ENCODE measurements around the gene TCF7L2.

The TCF7L2 gene

DNA sequence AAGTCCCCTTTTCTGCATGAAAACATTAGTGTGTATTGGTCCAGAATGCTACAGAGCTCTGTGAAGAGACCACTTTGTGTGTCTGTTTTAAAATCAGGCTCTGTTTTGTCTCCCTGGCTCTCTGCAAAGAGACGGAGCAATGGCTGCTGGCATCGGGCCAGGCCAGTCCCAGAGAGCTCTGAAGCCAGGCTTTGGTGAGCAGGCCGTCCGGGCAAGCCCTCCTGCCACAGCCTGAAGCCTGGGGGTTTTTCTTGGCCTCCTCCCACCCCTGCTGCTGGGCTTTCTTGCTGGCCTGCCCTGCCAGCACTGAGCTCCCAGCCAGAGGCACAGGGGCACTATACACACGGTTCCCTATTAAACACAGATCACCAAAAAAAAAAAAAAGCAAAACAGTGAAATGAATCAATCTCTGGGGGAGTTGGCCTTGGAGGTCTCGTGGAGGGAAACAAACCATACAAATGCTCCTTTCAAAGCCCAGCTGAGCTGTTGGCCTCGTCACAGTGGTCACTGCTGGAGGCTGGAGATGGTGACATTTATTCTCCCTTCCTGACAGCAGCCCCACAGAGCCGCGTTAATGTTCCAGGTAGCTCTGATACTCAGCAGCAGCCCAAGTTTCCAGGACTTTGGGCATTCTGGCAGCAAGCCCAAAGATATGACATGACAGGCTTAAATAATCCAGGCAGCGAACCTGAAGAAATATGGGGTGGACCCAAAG, 237.2 kb downstream of the TCF7L2 start:
- no peak for DNase-seq

DNA sequence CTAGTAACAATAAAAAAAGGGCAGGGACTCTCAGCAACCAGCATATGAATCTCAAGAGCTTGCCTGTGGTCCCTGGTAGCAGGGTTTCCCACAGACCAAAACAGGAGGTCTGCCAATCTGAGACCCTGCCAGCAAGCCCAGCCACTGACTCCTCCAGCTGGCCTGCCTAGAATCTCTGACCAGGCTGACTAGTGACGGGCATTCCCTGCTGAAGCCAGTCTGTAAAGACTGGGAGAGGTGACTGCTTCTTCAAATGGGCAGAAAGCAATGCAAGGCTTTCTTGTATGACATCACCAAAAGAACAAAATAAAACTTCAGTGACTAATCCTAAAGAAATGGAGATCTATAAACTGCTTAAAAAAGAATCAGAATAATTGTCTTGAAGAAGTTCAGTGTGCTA, 249.4 kb downstream of the TCF7L2 start:
- DNase-seq, result no peak

DNA sequence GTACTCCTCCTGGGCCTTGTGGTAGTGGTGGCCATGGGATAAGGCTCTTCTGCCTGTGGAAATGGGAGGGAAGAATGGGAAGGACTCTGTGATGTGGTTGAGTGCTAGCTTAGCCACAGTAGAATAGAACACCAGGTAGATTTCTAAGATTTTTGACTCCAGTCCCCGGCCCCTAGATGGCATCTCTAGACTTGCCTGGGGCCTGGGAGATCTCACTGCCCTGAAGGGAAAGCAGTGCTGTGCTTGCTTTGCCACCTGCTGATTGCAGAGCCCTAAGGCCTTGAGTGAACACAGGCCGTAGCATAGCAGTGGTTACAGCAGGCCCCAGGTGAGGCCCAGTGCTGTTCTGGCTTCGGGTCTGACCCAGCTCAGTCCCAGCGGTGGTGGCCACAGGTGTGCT, 252.0 kb downstream of the TCF7L2 start:
- no peak for DNase-seq

DNA sequence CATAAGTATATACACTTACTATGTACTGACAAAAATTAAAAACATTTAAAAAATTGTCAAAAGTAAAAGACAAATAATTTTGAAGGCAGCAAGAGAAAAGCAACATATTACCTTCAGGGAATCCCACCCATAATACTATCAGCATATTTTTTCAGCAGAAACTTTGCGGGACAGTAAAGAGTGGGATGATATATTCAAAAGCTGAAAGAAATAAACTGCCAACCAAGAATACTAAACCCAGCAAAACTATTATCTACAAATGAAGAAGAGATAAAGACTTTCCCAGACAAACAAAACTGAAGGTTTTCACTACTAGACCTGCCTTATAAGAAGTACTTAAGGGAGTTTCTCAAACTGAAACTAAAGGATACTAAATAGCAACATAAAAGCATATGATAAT, 257.9 kb downstream of the TCF7L2 start:
- DNase-seq, result no peak

DNA sequence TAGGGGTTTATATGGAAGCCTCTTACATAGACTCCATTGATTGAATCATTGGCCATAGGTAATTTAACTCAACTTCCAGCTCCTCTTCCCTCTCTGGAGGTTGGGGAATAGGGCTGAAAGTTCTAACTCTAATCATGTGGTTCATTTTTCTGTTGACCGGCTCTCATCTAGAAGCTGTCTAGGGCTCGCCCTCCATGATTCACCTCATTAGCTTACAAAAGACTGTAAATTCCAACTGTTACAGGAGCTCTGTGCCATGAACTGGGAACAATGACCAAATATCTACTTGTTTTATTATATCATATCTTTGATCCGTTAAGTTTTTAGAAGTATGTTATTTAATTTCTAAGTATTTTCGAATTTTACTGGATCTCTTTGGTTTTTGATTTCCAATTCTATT, 263.0 kb downstream of the TCF7L2 start:
- no peak for DNase-seq

GRCh38 chr10:113214331-113214730, 264.3 kb downstream of the TCF7L2 start:
- no peak for DNase-seq

- DNase-seq, result no peak
Observed at GRCh38 chr10:113216102-113216501, 266.1 kb downstream of the TCF7L2 start.
